OCI-LY7 (cell line): ENCODE measurements around the gene CTNNA2. TPM values are rescaled to one million over a fixed set of nuclear protein-coding genes. Genes with fewer than 3 reads are reported as not detected.

ENCODE experiments used
- BruUV-seq: library from RNA; stranded (reverse); fragments of 400-500 nt; replicated peaks from 2 replicates; lab custom pipeline; 2021; lab: Mats Ljungman, UMichigan
- CTCF ChIA-PET: fragments of 300-600 bp; sonication (Branson Sonifier 250); formaldehyde crosslinking; loops from one replicate; lab custom pipeline; 2022; ENCODE audit warnings: antibody characterized with exemption; ENCODE audit not compliant: unreplicated experiment; lab: Charles Lee
- POLR2A ChIA-PET: fragments of 300-600 bp; sonication (Branson Sonifier 250); formaldehyde crosslinking; loops from one replicate; lab custom pipeline; 2022; ENCODE audit warnings: antibody characterized with exemption; lab: Charles Lee
- DNase-seq: peaks from one replicate; pipeline ENCODE4 v3.0.0-alpha.2; 2015; ENCODE audit warnings: low spot score
- H2AFZ ChIP-seq: fragments of 200-600 bp; sonication (generic), shearing (Covaris generic); 2 replicates; pipeline ENCODE4 v1.6.1; 2014; ENCODE audit warnings: mild to moderate bottlenecking, antibody characterized with exemption, low read length, moderate library complexity
- H3K27ac ChIP-seq: fragments of 200-600 bp; sonication (generic); 2 replicates; pipeline ENCODE4 v1.5.1; 2014; ENCODE audit warnings: mixed run types, low read depth, mild to moderate bottlenecking, moderate library complexity, low read length, inconsistent platforms; ENCODE audit not compliant: poor library complexity, severe bottlenecking
- H3K36me3 ChIP-seq: fragments of 200-600 bp; sonication (generic); 2 replicates; pipeline ENCODE4 v1.6.1; 2014; ENCODE audit warnings: mild to moderate bottlenecking, antibody characterized with exemption, low read length, moderate library complexity, mixed read lengths; ENCODE audit not compliant: insufficient read depth
- H3K4me1 ChIP-seq: fragments of 200-600 bp; sonication (generic); 2 replicates; pipeline ENCODE4 v1.5.1; 2014; ENCODE audit warnings: mild to moderate bottlenecking, low read length; ENCODE audit not compliant: insufficient read depth, poor library complexity, severe bottlenecking
- H3K4me2 ChIP-seq: fragments of 200-600 bp; sonication (generic); 2 replicates; pipeline ENCODE4 v1.6.1; 2014; ENCODE audit warnings: mild to moderate bottlenecking, low read length
- H3K4me3 ChIP-seq: fragments of 200-600 bp; sonication (generic); 2 replicates; pipeline ENCODE4 v1.5.1; 2014; ENCODE audit warnings: mild to moderate bottlenecking, low read depth, low read length; ENCODE audit not compliant: poor library complexity, severe bottlenecking
- H3K79me2 ChIP-seq: fragments of 200-600 bp; sonication (generic); 2 replicates; pipeline ENCODE4 v1.6.1; 2016; ENCODE audit warnings: low read depth, mild to moderate bottlenecking, low read length, moderate library complexity, mixed read lengths; ENCODE audit not compliant: insufficient read depth
- H3K9me2 ChIP-seq: fragments of 200-600 bp; sonication (generic); 2 replicates; pipeline ENCODE4 v1.6.1; 2016; ENCODE audit warnings: mild to moderate bottlenecking, low read length, mixed read lengths; ENCODE audit not compliant: insufficient read depth
- H3K9me3 ChIP-seq: fragments of 200-600 bp; sonication (generic); 2 replicates; pipeline ENCODE4 v1.6.1; 2014; ENCODE audit warnings: mild to moderate bottlenecking, mixed run types, low read length, mixed read lengths
- H4K20me1 ChIP-seq: fragments of 200-600 bp; sonication (generic); 2 replicates; pipeline ENCODE4 v1.6.1; 2014; ENCODE audit warnings: mild to moderate bottlenecking, antibody characterized with exemption, low read length, moderate library complexity, mixed read lengths; ENCODE audit not compliant: insufficient read depth
- EZH2phosphoT487 ChIP-seq: fragments of 200-600 bp; sonication (generic); IDR thresholded peaks from 2 replicates; pipeline ENCODE4 v1.6.1; 2018; ENCODE audit warnings: low read depth, borderline replicate concordance, mild to moderate bottlenecking, mixed run types, antibody characterized with exemption, low read length, moderate library complexity, mixed read lengths
- intact Hi-C: fragments of 100-400 bp; cut with micrococcal nuclease; formaldehyde crosslinking; loops from one replicate; pipeline ENCODE4 v1.10.0; 2022; ENCODE audit not compliant: unreplicated experiment
- total RNA-seq, 2 experiments: library from RNA; depleted of rRNA in 1 of 2; stranded (reverse); fragments of >200 nt in 1 of 2; shearing (Covaris generic) in 1 of 2; gene quantifications; 2 replicates each; pipeline ENCODE4 v1.2.3, GENCODE V29; 2014 to 2022
- TF ChIP-seq, protein P1 (sequence below): fragments of 200-600 bp; sonication (generic); conservative IDR thresholded peaks from 2 replicates; pipeline ENCODE4 v1.5.1; 2014; ENCODE audit warnings: mild to moderate bottlenecking, antibody characterized with exemption, low read length, moderate library complexity, mixed read lengths

Gene CTNNA2
- total RNA-seq, 2 experiments from 2014 or later = 0.19 to 2.7 TPM

DNA sequence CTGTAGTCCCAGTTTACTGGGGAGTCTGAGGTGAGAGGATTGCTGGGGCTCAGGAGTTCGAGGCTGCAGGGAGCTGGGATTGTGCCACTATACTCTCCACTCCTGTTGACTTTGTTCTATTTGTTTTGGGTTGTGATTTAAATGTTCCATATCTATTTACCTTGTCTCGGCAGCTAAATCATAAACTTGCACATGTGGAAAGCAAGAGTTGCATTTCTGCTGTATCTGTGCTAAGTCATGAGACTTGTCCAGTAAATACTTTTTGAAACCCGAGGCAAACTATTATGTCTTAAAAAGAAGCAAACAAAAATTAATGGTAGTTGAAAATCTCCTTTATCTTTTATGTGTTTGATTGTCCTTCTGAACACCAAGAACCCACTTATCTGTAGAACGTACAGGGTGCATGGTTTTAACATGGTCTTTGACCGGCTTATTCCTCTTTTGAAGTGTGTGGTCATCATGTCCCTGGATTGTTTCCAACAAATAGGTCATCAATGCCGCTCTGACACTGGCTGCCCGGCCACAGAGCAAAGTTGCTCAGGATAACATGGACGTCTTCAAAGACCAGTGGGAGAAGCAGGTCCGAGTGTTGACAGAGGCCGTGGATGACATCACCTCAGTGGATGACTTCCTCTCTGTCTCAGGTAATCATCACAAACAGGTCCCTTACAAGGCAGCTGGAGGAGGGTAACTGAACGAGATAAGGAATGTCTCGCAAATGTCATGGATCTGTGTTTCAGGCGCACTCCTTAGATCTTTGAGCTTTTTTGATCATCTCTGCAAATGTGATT is 1032.8 kb downstream of the CTNNA2 start:
- ChIA-PET POLR2A (interaction anchor here (0.5 to 1.3 kb wide), 3 partner anchors 13 to 549 kb away, joined by 3 to 4 read pairs (median 3); no protein-coding TSS in a partner anchor), CTCF (no interaction called here)
- H3K27ac ChIP-seq = no peak overlapping the region
- no peak for TF ChIP-seq EZH2phosphoT487
- TF ChIP-seq, protein P1, sequence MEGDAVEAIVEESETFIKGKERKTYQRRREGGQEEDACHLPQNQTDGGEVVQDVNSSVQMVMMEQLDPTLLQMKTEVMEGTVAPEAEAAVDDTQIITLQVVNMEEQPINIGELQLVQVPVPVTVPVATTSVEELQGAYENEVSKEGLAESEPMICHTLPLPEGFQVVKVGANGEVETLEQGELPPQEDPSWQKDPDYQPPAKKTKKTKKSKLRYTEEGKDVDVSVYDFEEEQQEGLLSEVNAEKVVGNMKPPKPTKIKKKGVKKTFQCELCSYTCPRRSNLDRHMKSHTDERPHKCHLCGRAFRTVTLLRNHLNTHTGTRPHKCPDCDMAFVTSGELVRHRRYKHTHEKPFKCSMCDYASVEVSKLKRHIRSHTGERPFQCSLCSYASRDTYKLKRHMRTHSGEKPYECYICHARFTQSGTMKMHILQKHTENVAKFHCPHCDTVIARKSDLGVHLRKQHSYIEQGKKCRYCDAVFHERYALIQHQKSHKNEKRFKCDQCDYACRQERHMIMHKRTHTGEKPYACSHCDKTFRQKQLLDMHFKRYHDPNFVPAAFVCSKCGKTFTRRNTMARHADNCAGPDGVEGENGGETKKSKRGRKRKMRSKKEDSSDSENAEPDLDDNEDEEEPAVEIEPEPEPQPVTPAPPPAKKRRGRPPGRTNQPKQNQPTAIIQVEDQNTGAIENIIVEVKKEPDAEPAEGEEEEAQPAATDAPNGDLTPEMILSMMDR = no peak
- no peaks in the 10 kb centered on the region for H4K20me1 ChIP-seq
- no peak for DNase-seq
- H2AFZ ChIP-seq = no peak overlapping the region
- no peaks in the 10 kb centered on the region for H3K79me2 ChIP-seq
- no peaks in the 10 kb centered on the region for H3K9me2 ChIP-seq
- no peak overlapping the region for H3K4me2 ChIP-seq
- no peaks in the 10 kb centered on the region for H3K9me3 ChIP-seq
- intact Hi-C loops = no loop called here
- H3K4me1 ChIP-seq = no peaks in the 10 kb centered on the region
- BruUV-seq = no TSS peak
- no peak overlapping the region for H3K4me3 ChIP-seq
- no peaks in the 10 kb centered on the region for H3K36me3 ChIP-seq

- no peak for DNase-seq
- no TSS peak for BruUV-seq
- no peak overlapping the region for H2AFZ ChIP-seq
- H3K36me3 ChIP-seq = no peaks in the 10 kb centered on the region
- no peak overlapping the region for H3K4me2 ChIP-seq
- H3K27ac ChIP-seq = no peak overlapping the region
- H4K20me1 ChIP-seq = no peaks in the 10 kb centered on the region
- H3K79me2 ChIP-seq = no peaks in the 10 kb centered on the region
- no peak overlapping the region for H3K4me3 ChIP-seq
- H3K9me3 ChIP-seq = no peaks in the 10 kb centered on the region
- ChIA-PET CTCF (no interaction called here), POLR2A (interaction anchor here (0.6 to 0.8 kb wide), 3 partner anchors 12 to 34 kb away, joined by 3 to 4 read pairs (median 4); no protein-coding TSS in a partner anchor)
- intact Hi-C loops = no loop called here
- no peaks in the 10 kb centered on the region for H3K4me1 ChIP-seq
- TF ChIP-seq, protein P1 = no peak
- H3K9me2 ChIP-seq = no peaks in the 10 kb centered on the region
Measured at GRCh38 chr2:80546766-80547165, 1033.9 kb downstream of the CTNNA2 start.

DNA sequence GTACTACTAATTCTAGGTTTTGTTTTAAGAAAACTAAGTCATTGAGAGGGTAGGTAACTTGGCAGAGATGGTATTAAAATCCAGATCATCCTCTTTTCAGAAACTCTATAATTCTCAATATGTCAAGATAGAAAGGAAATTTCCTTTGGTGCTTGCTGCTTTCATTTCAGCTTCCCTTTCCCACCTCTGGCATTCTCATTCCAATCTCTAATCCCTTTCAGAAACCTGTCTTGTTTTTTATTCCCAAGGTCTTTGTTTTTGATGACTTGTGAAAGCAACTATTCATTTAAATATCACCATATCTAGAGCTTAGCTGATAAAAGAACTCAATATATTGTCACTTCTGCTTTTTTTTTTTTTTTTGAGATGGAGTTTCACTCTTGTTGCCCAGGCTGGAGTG is 1034.5 kb downstream of the CTNNA2 start:
- DNase-seq = no peak
- Histone ChIP-seq H2AFZ (no peak overlapping the region), H3K27ac (no peak overlapping the region), H3K4me1 (no peaks in the 10 kb centered on the region), H4K20me1 (no peaks in the 10 kb centered on the region), H3K79me2 (no peaks in the 10 kb centered on the region), H3K9me2 (no peaks in the 10 kb centered on the region), H3K36me3 (no peaks in the 10 kb centered on the region), H3K9me3 (no peaks in the 10 kb centered on the region), H3K4me3 (no peak overlapping the region), H3K4me2 (no peak overlapping the region)
- TF ChIP-seq EZH2phosphoT487 = no peak
- TF ChIP-seq, protein P1 = no peak
- POLR2A ChIA-PET = interaction anchor here (0.6 to 0.8 kb wide), 4 partner anchors 13 to 33 kb away, joined by 3 to 4 read pairs (median 4); no protein-coding TSS in a partner anchor
- intact Hi-C loops = no loop called here
- CTCF ChIA-PET = no interaction called here
- BruUV-seq = no TSS peak
